A673 (cell line): ENCODE data around the gene OR9A2.

Experiments
- EZH2 ChIP-seq: fragments of 200-600 bp; sonication (generic); IDR thresholded peaks from 2 replicates; pipeline ENCODE4 v1.6.1; 2017; ENCODE audit warnings: borderline replicate concordance, low read depth, mild to moderate bottlenecking, mixed read lengths, antibody characterized with exemption, low read length; ENCODE audit not compliant: poor library complexity, severe bottlenecking
- TF ChIP-seq, protein P1 (sequence below): fragments of 300-800, 200-600 bp; sonication (generic); conservative IDR thresholded peaks from 2 replicates; pipeline ENCODE4 v1.5.1; 2017; ENCODE audit warnings: low read depth, mild to moderate bottlenecking, antibody characterized with exemption, low read length, moderate library complexity, mixed read lengths

DNA sequence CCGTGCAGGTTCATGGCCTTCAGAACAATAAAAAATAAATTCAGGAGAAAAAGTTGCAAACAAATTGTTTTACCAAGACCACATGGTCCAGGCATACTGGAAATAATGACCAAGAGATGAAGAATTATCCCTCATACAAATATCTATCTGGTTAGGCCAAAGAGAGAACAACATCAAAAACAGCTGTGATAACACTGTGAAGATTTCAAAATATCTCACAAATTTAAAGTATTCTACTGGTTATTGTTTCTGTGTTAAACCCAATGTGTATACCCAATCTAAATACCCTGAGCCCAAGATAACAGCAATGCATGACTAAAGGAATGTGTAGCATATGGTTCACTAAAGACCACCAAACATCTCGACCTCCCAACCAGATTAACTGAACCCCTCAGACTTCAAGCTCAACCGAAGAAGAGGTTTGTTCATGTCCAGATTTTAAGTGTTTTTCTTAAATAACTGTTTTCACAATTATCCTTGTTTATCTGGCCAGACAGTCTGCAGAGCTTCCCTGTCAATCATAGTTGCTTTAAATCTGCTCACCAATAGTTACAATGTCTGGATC, 10.9 kb downstream of the OR9A2 start:
- TF ChIP-seq, protein P1, sequence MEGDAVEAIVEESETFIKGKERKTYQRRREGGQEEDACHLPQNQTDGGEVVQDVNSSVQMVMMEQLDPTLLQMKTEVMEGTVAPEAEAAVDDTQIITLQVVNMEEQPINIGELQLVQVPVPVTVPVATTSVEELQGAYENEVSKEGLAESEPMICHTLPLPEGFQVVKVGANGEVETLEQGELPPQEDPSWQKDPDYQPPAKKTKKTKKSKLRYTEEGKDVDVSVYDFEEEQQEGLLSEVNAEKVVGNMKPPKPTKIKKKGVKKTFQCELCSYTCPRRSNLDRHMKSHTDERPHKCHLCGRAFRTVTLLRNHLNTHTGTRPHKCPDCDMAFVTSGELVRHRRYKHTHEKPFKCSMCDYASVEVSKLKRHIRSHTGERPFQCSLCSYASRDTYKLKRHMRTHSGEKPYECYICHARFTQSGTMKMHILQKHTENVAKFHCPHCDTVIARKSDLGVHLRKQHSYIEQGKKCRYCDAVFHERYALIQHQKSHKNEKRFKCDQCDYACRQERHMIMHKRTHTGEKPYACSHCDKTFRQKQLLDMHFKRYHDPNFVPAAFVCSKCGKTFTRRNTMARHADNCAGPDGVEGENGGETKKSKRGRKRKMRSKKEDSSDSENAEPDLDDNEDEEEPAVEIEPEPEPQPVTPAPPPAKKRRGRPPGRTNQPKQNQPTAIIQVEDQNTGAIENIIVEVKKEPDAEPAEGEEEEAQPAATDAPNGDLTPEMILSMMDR = no peak
- no peak for TF ChIP-seq EZH2
